ENCODE data around the gene TUBB8.
"Not testable (repeated sequence)": the region's sequence is repeated elsewhere in the genome, so short reads cannot be mapped to it uniquely, and the experiment has no call there.

The TUBB8 gene

GRCh38 chr10:48996-49395, at the start of gene TUBB8:
TSS of gene TUBB8 (minus strand) at chr10:49296. CDS start at chr10:49238, 58 bp downstream.
- DNase-seq (ENCODE audit: low read depth in 2 of 2), result no peak

GRCh38 chr10:96466-96865, 47.4 kb upstream of the TUBB8 start:
- no peak for DNase-seq (ENCODE audit: low read depth in 2 of 2)

GRCh38 chr10:95356-96115, 46.4 kb upstream of the TUBB8 start:
- no peak for DNase-seq (ENCODE audit: low read depth in 2 of 2)

GRCh38 chr10:94613-95012, 45.5 kb upstream of the TUBB8 start:
- no peak for DNase-seq (ENCODE audit: low read depth in 2 of 2)

- no peak for DNase-seq (ENCODE audit: low read depth in 2 of 2)
Observed at GRCh38 chr10:92846-93245, 43.8 kb upstream of the TUBB8 start.

- DNase-seq (ENCODE audit: low read depth in 2 of 2), result no peak
Observed at GRCh38 chr10:92153-92552, 43.1 kb upstream of the TUBB8 start.

- no peak for DNase-seq (ENCODE audit: low read depth in 2 of 2)
Observed at GRCh38 chr10:91313-91712, 42.2 kb upstream of the TUBB8 start.

- no peak for DNase-seq (ENCODE audit: low read depth in 2 of 2)
Observed at GRCh38 chr10:90161-90560, 41.1 kb upstream of the TUBB8 start.

- no peak for DNase-seq (ENCODE audit: low read depth in 2 of 2)
Observed at GRCh38 chr10:89248-89647, 40.2 kb upstream of the TUBB8 start.

GRCh38 chr10:88253-88652, 39.2 kb upstream of the TUBB8 start:
- DNase-seq (ENCODE audit: low read depth in 2 of 2), result no peak

GRCh38 chr10:87177-88080, 38.3 kb upstream of the TUBB8 start:
- no peak for DNase-seq (ENCODE audit: low read depth in 2 of 2)

- no peak for DNase-seq (ENCODE audit: low read depth in 2 of 2)
Observed at GRCh38 chr10:86031-86430, 36.9 kb upstream of the TUBB8 start.

GRCh38 chr10:85044-85443, 35.9 kb upstream of the TUBB8 start:
- DNase-seq (ENCODE audit: low read depth in 2 of 2), result no peak

GRCh38 chr10:83930-84530, 34.9 kb upstream of the TUBB8 start:
- DNase-seq (ENCODE audit: low read depth in 2 of 2), result no peak

GRCh38 chr10:80477-81105, 31.5 kb upstream of the TUBB8 start:
- no peak for DNase-seq (ENCODE audit: low read depth in 2 of 2)

GRCh38 chr10:79532-80215, 30.6 kb upstream of the TUBB8 start:
- no peak for DNase-seq (ENCODE audit: low read depth in 2 of 2)

GRCh38 chr10:78556-78955, 29.5 kb upstream of the TUBB8 start:
- no peak for DNase-seq (ENCODE audit: low read depth in 2 of 2)

- DNase-seq (ENCODE audit: low read depth in 2 of 2), result not testable (repeated sequence)
Observed at GRCh38 chr10:74266-74621, 25.1 kb upstream of the TUBB8 start.

GRCh38 chr10:73543-74265, 24.6 kb upstream of the TUBB8 start:
- not testable (repeated sequence) for DNase-seq (ENCODE audit: low read depth in 2 of 2)

GRCh38 chr10:68156-68555, 19.1 kb upstream of the TUBB8 start:
- not testable (repeated sequence) for DNase-seq (ENCODE audit: low read depth in 2 of 2)

- not testable (repeated sequence) for DNase-seq (ENCODE audit: low read depth in 2 of 2)
Observed at GRCh38 chr10:49926-50325, 830 bp upstream of the TUBB8 start.
